ENCODE results near the gene ERAL1. TPM values are rescaled to one million over a fixed set of nuclear protein-coding genes. Genes with fewer than 3 reads are reported as not detected.

The ERAL1 gene
- total and polyA plus RNA-seq, 2 of the 13 experiments (the other 11 are each of a cell fraction or from before 2014, with no cell fraction given): 46.9 to 72.2 TPM

DNA sequence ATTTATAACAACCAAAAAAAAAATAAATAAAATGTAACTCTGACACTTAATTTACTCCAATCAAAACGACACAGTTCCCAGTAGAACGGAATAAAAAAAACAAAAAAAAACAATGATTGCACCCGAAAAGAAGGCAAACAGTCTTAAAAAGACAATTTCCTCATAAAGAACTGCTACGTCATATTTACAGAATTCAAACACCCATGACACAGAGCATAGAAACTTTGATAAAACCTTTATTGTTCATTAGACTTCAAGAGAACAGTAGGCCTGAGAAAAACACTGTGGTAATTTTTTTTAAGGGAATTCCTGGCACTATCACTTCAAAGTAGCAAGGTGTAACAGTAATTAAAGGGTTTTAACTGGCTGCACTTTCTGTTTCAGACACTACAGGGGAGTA, 38.3 kb upstream of the ERAL1 start:
- CTCF ChIA-PET (ENCODE audit: low intra/inter-chr PET ratio, low total read pairs): no interaction called here
- POLR2A ChIA-PET: no interaction called here

DNA sequence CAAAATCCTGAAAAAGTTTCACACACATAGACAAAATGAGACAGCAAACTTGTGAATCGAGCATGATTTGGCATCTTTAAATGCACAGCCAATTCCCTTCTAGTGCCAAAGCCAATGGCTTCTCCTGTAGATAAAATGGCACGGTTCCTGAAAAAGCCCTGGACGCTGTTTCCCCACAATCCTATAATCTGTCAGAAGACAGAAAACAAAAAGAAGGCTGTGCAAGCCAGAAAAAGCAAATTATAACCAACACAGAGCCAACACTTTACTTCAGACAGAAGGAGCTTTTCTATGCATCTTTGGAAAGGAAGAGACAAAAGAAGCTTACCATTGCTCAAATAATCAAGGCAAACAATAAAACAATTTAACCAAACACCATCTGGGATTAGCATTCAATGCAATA, 36.0 kb upstream of the ERAL1 start:
- H3K27ac ChIP-seq (ENCODE audit: extremely low read length, insufficient read depth, low read length): no peak overlapping the region
- no peak overlapping the region for H3K4me3 ChIP-seq (replicated peaks in 1 of 3; ENCODE audit: insufficient read depth in 1 of 3, low read depth in 2 of 3, low read length in 3 of 3)
- no peaks in the 10 kb centered on the region for H3K36me3 ChIP-seq (replicated peaks in 1 of 2; ENCODE audit: control insufficient read depth in 1 of 2, insufficient read depth in 2 of 2, low read length in 2 of 2)
- peaks cover 10% of the 10 kb centered on the region for H3K4me1 ChIP-seq (ENCODE audit: insufficient read depth, low read length)
- no peak overlapping the region for H3K4me2 ChIP-seq (ENCODE audit: low read depth, low read length)
- no peaks in the 10 kb centered on the region for H4K20me1 ChIP-seq (ENCODE audit: insufficient read depth, low read length)
- ATAC-seq (no peak), DNase-seq (ENCODE audit: low spot score) (no peak), FAIRE-seq (no peak)
- intact Hi-C loops (cut with micrococcal nuclease; ENCODE audit: unreplicated experiment) (no loop called here), in situ Hi-C loops (cut with HindIII; ENCODE audit: extremely low pct_ligation_motif_present, low pct_unique_long_range_greater_than_20kb) (no loop called here)
- H3K9me3 ChIP-seq (ENCODE audit: low read length): no peaks in the 10 kb centered on the region
- POLR2A ChIA-PET: no interaction called here
- 96% methylated on average over 3 of the region's 3 CpGs for WGBS (ENCODE audit: low lambda C conversion rate)
- no peaks in the 10 kb centered on the region for H3K27me3 ChIP-seq (ENCODE audit: control insufficient read depth in 1 of 2, insufficient read depth in 2 of 2, low read length in 2 of 2)
- no peak overlapping the region for H3K9ac ChIP-seq (ENCODE audit: insufficient read depth, low read depth, low read length)
- H3K79me2 ChIP-seq (ENCODE audit: insufficient read depth, low read length): peaks cover 48% of the 10 kb centered on the region
- H2AFZ ChIP-seq (ENCODE audit: low read length): no peak overlapping the region
- CTCF ChIA-PET (ENCODE audit: low intra/inter-chr PET ratio, low total read pairs): no interaction called here
- no TSS peak for BruUV-seq (replicated peaks)
- TF ChIP-seq ZNF607 (CRISPR knock-in tag; IDR thresholded peaks at IDR 0.05; ENCODE audit: borderline replicate concordance) (no peak), EP300 (IDR thresholded peaks at IDR 0.05; ENCODE audit: low read depth in 2 of 2, low read length in 2 of 2) (no peak), EP300 (CRISPR knock-in tag; IDR thresholded peaks at IDR 0.05; ENCODE audit: borderline replicate concordance) (no peak), MAFG (CRISPR knock-in tag; IDR thresholded peaks at IDR 0.05) (no peak), SATB2 (CRISPR knock-in tag; IDR thresholded peaks at IDR 0.05) (no peak), SALL2 (CRISPR knock-in tag; IDR thresholded peaks at IDR 0.05) (no peak), ZNF562 (CRISPR knock-in tag; IDR thresholded peaks at IDR 0.05; ENCODE audit: borderline replicate concordance) (no peak), MAZ (IDR thresholded peaks at IDR 0.05; ENCODE audit: borderline replicate concordance, low read depth, low read length) (no peak), MAZ (CRISPR knock-in tag; IDR thresholded peaks at IDR 0.05; ENCODE audit: low read depth) (no peak), RAD51 (IDR thresholded peaks at IDR 0.05; ENCODE audit: borderline replicate concordance) (no peak), FOXO1 (CRISPR knock-in tag; IDR thresholded peaks at IDR 0.05) (no peak), TOPORS (CRISPR knock-in tag; IDR thresholded peaks at IDR 0.05) (no peak), TOE1 (CRISPR knock-in tag; IDR thresholded peaks at IDR 0.05) (no peak), REL (CRISPR knock-in tag; conservative IDR thresholded peaks at IDR 0.05) (no peak)
- TF ChIP-seq, protein P1, sequence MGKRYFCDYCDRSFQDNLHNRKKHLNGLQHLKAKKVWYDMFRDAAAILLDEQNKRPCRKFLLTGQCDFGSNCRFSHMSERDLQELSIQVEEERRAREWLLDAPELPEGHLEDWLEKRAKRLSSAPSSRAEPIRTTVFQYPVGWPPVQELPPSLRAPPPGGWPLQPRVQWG (CRISPR knock-in tag; IDR thresholded peaks at IDR 0.05; ENCODE audit: borderline replicate concordance, low read depth): no peak
- TF ChIP-seq, protein P2, sequence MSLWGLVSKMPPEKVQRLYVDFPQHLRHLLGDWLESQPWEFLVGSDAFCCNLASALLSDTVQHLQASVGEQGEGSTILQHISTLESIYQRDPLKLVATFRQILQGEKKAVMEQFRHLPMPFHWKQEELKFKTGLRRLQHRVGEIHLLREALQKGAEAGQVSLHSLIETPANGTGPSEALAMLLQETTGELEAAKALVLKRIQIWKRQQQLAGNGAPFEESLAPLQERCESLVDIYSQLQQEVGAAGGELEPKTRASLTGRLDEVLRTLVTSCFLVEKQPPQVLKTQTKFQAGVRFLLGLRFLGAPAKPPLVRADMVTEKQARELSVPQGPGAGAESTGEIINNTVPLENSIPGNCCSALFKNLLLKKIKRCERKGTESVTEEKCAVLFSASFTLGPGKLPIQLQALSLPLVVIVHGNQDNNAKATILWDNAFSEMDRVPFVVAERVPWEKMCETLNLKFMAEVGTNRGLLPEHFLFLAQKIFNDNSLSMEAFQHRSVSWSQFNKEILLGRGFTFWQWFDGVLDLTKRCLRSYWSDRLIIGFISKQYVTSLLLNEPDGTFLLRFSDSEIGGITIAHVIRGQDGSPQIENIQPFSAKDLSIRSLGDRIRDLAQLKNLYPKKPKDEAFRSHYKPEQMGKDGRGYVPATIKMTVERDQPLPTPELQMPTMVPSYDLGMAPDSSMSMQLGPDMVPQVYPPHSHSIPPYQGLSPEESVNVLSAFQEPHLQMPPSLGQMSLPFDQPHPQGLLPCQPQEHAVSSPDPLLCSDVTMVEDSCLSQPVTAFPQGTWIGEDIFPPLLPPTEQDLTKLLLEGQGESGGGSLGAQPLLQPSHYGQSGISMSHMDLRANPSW (CRISPR knock-in tag; IDR thresholded peaks at IDR 0.05; ENCODE audit: borderline replicate concordance): no peak

More for the DNA sequence above, 38.3 kb upstream of the ERAL1 start:
- TF ChIP-seq, protein P3, sequence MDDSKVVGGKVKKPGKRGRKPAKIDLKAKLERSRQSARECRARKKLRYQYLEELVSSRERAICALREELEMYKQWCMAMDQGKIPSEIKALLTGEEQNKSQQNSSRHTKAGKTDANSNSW (CRISPR knock-in tag; IDR thresholded peaks at IDR 0.05; ENCODE audit: borderline replicate concordance): no peak
- TF ChIP-seq SMAD1 (CRISPR knock-in tag; IDR thresholded peaks at IDR 0.05; ENCODE audit: borderline replicate concordance, low read depth) (no peak), RFX3 (CRISPR knock-in tag; IDR thresholded peaks at IDR 0.05) (no peak), NCOA1 (CRISPR knock-in tag; IDR thresholded peaks at IDR 0.05) (no peak), ZNF337 (CRISPR knock-in tag; IDR thresholded peaks at IDR 0.05; ENCODE audit: borderline replicate concordance, low read depth) (no peak)
- BruUV-seq (replicated peaks): no TSS peak
- Histone ChIP-seq H3K4me1 (ENCODE audit: insufficient read depth, low read length) (peaks cover 17% of the 10 kb centered on the region), H3K36me3 (replicated peaks in 1 of 2; ENCODE audit: control insufficient read depth in 1 of 2, insufficient read depth in 2 of 2, low read length in 2 of 2) (no peaks in the 10 kb centered on the region), H3K27ac (ENCODE audit: extremely low read length, insufficient read depth, low read length) (no peak overlapping the region), H3K9ac (ENCODE audit: insufficient read depth, low read depth, low read length) (no peak overlapping the region), H3K4me3 (replicated peaks in 1 of 3; ENCODE audit: insufficient read depth in 1 of 3, low read depth in 2 of 3, low read length in 3 of 3) (no peak overlapping the region), H3K9me3 (ENCODE audit: low read length) (no peaks in the 10 kb centered on the region), H2AFZ (ENCODE audit: low read length) (no peak overlapping the region), H4K20me1 (ENCODE audit: insufficient read depth, low read length) (no peaks in the 10 kb centered on the region), H3K79me2 (ENCODE audit: insufficient read depth, low read length) (peaks cover 52% of the 10 kb centered on the region), H3K27me3 (ENCODE audit: control insufficient read depth in 1 of 2, insufficient read depth in 2 of 2, low read length in 2 of 2) (no peaks in the 10 kb centered on the region), H3K4me2 (ENCODE audit: low read depth, low read length) (no peak overlapping the region)
- ATAC-seq (no peak), DNase-seq (ENCODE audit: low spot score) (no peak), FAIRE-seq (no peak)
- WGBS (ENCODE audit: low lambda C conversion rate): 92% methylated on average over 4 of the region's 4 CpGs
- intact Hi-C loops (cut with micrococcal nuclease; ENCODE audit: unreplicated experiment): no loop called here
- in situ Hi-C loops (cut with HindIII; ENCODE audit: extremely low pct_ligation_motif_present, low pct_unique_long_range_greater_than_20kb): no loop called here

Data from HepG2 (cell line).